Measurements from ENCODE around the gene SMIM5. TPM values are rescaled to one million over a fixed set of nuclear protein-coding genes. Genes with fewer than 3 reads are reported as not detected.
A peak's percentile ranks its signal among the peaks of the same experiment; 100 is the strongest.

SMIM5 gene
- total and polyA plus RNA-seq, 2 donors, result 3.6 to 4.0 TPM

GRCh38 chr17:75664099-75664549, 30.9 kb downstream of the SMIM5 start:
- WGBS, result 80% methylated on average over 3 of the region's 3 CpGs
- DNase-seq (ENCODE audit: extremely low spot score), result no peak
- Histone ChIP-seq H3K4me1 (ENCODE audit: insufficient read depth) (no peaks in the 10 kb centered on the region), H3K36me3 (ENCODE audit: insufficient read depth) (peaks cover 2% of the 10 kb centered on the region), H3K27ac (ENCODE audit: low read depth) (no peak overlapping the region), H3K4me3 (ENCODE audit: low read depth, low read length) (no peak overlapping the region)

- H3K4me3 ChIP-seq (ENCODE audit: low read depth, low read length), result no peak overlapping the region
- no peaks in the 10 kb centered on the region for H3K4me1 ChIP-seq (ENCODE audit: insufficient read depth)
- 88% methylated on average over 10 of the region's 10 CpGs for WGBS
- DNase-seq (ENCODE audit: extremely low spot score), result no peak
- H3K27ac ChIP-seq (ENCODE audit: low read depth), result no peak overlapping the region
- H3K36me3 ChIP-seq (ENCODE audit: insufficient read depth), result no peaks in the 10 kb centered on the region
Observed at GRCh38 chr17:75665981-75666380, 32.7 kb downstream of the SMIM5 start.

- H3K27ac ChIP-seq (ENCODE audit: low read depth), result peak within 1 kb of the TSS; percentile 88
- no peaks in the 10 kb centered on the region for H3K36me3 ChIP-seq (ENCODE audit: insufficient read depth)
- no peaks in the 10 kb centered on the region for H3K4me1 ChIP-seq (ENCODE audit: insufficient read depth)
- peak; percentile 98 for DNase-seq (ENCODE audit: extremely low spot score)
- H3K4me3 ChIP-seq (ENCODE audit: low read depth, low read length), result peak within 1 kb of the TSS; percentile 61
- WGBS, result under 1% methylated on average over 55 of the region's 55 CpGs
Observed at GRCh38 chr17:75666959-75667790, 33.9 kb downstream of the SMIM5 start, which contains the start of the genes RECQL5 and SAP30BP. RECQL5 (minus strand) TSS chr17:75667154; CDS start chr17:75666557, 597 bp downstream. SAP30BP (plus strand) TSS chr17:75667338; CDS start chr17:75667373, 35 bp downstream.

GRCh38 chr17:75667825-75668224, 34.6 kb downstream of the SMIM5 start:
- Histone ChIP-seq H3K4me3 (ENCODE audit: low read depth, low read length) (peak overlapping the region; percentile 61), H3K4me1 (ENCODE audit: insufficient read depth) (no peaks in the 10 kb centered on the region), H3K27ac (ENCODE audit: low read depth) (peak overlapping the region; percentile 33), H3K36me3 (ENCODE audit: insufficient read depth) (no peaks in the 10 kb centered on the region)
- 8% methylated on average over 4 of the region's 4 CpGs for WGBS
- no peak for DNase-seq (ENCODE audit: extremely low spot score)

- Histone ChIP-seq H3K36me3 (ENCODE audit: insufficient read depth) (no peaks in the 10 kb centered on the region), H3K4me3 (ENCODE audit: low read depth, low read length) (no peak overlapping the region), H3K27ac (ENCODE audit: low read depth) (no peak overlapping the region), H3K4me1 (ENCODE audit: insufficient read depth) (no peaks in the 10 kb centered on the region)
- DNase-seq (ENCODE audit: extremely low spot score), result no peak
- 73% methylated on average over 4 of the region's 4 CpGs for WGBS
Observed at GRCh38 chr17:75668489-75668888, 35.3 kb downstream of the SMIM5 start.

GRCh38 chr17:75670868-75671267, 37.6 kb downstream of the SMIM5 start:
- no peak for DNase-seq (ENCODE audit: extremely low spot score)
- no peak overlapping the region for H3K4me3 ChIP-seq (ENCODE audit: low read depth, low read length)
- no peaks in the 10 kb centered on the region for H3K36me3 ChIP-seq (ENCODE audit: insufficient read depth)
- H3K27ac ChIP-seq (ENCODE audit: low read depth), result no peak overlapping the region
- 82% methylated on average over 5 of the region's 5 CpGs for WGBS
- H3K4me1 ChIP-seq (ENCODE audit: insufficient read depth), result no peaks in the 10 kb centered on the region

- H3K4me1 ChIP-seq (ENCODE audit: insufficient read depth), result no peaks in the 10 kb centered on the region
- H3K36me3 ChIP-seq (ENCODE audit: insufficient read depth), result no peaks in the 10 kb centered on the region
- WGBS, result 95% methylated on average over 5 of the region's 5 CpGs
- H3K4me3 ChIP-seq (ENCODE audit: low read depth, low read length), result no peak overlapping the region
- no peak overlapping the region for H3K27ac ChIP-seq (ENCODE audit: low read depth)
- DNase-seq (ENCODE audit: extremely low spot score), result no peak
Observed at GRCh38 chr17:75672011-75672410, 38.8 kb downstream of the SMIM5 start.

GRCh38 chr17:75673487-75673886, 40.3 kb downstream of the SMIM5 start:
- WGBS, result 83% methylated on average over 4 of the region's 4 CpGs
- Histone ChIP-seq H3K36me3 (ENCODE audit: insufficient read depth) (no peaks in the 10 kb centered on the region), H3K4me3 (ENCODE audit: low read depth, low read length) (no peak overlapping the region), H3K4me1 (ENCODE audit: insufficient read depth) (no peaks in the 10 kb centered on the region), H3K27ac (ENCODE audit: low read depth) (no peak overlapping the region)
- DNase-seq (ENCODE audit: extremely low spot score), result no peak

- peaks cover 2% of the 10 kb centered on the region for H3K36me3 ChIP-seq (ENCODE audit: insufficient read depth)
- 77% methylated on average over 3 of the region's 3 CpGs for WGBS
- H3K4me1 ChIP-seq (ENCODE audit: insufficient read depth), result no peaks in the 10 kb centered on the region
- DNase-seq (ENCODE audit: extremely low spot score), result no peak
- H3K27ac ChIP-seq (ENCODE audit: low read depth), result no peak overlapping the region
- H3K4me3 ChIP-seq (ENCODE audit: low read depth, low read length), result no peak overlapping the region
Observed at GRCh38 chr17:75676461-75676860, 43.2 kb downstream of the SMIM5 start.

GRCh38 chr17:75679706-75680211, 46.5 kb downstream of the SMIM5 start:
- Histone ChIP-seq H3K4me1 (ENCODE audit: insufficient read depth) (no peaks in the 10 kb centered on the region), H3K36me3 (ENCODE audit: insufficient read depth) (peaks cover 2% of the 10 kb centered on the region), H3K27ac (ENCODE audit: low read depth) (no peak overlapping the region), H3K4me3 (ENCODE audit: low read depth, low read length) (no peak overlapping the region)
- 68% methylated on average over 11 of the region's 11 CpGs for WGBS
- DNase-seq (ENCODE audit: extremely low spot score), result no peak

GRCh38 chr17:75680431-75680830, 47.2 kb downstream of the SMIM5 start:
- WGBS, result 93% methylated on average over 10 of the region's 10 CpGs
- no peak overlapping the region for H3K4me3 ChIP-seq (ENCODE audit: low read depth, low read length)
- H3K36me3 ChIP-seq (ENCODE audit: insufficient read depth), result peaks cover 2% of the 10 kb centered on the region
- no peaks in the 10 kb centered on the region for H3K4me1 ChIP-seq (ENCODE audit: insufficient read depth)
- H3K27ac ChIP-seq (ENCODE audit: low read depth), result no peak overlapping the region
- no peak for DNase-seq (ENCODE audit: extremely low spot score)

GRCh38 chr17:75681289-75681688, 48.1 kb downstream of the SMIM5 start:
- 77% methylated on average over 3 of the region's 3 CpGs for WGBS
- DNase-seq (ENCODE audit: extremely low spot score), result no peak

GRCh38 chr17:75683583-75683982, 50.3 kb downstream of the SMIM5 start:
- no peak for DNase-seq (ENCODE audit: extremely low spot score)
- H3K36me3 ChIP-seq (ENCODE audit: insufficient read depth), result peaks cover 2% of the 10 kb centered on the region
- peak overlapping the region; percentile 54 for H3K27ac ChIP-seq (ENCODE audit: low read depth)
- 85% methylated on average over 4 of the region's 4 CpGs for WGBS
- no peaks in the 10 kb centered on the region for H3K4me1 ChIP-seq (ENCODE audit: insufficient read depth)
- H3K4me3 ChIP-seq (ENCODE audit: low read depth, low read length), result no peak overlapping the region

More at GRCh38 chr17:75681289-75681688, 48.1 kb downstream of the SMIM5 start:
- Histone ChIP-seq H3K4me3 (ENCODE audit: low read depth, low read length) (no peak overlapping the region), H3K4me1 (ENCODE audit: insufficient read depth) (no peaks in the 10 kb centered on the region), H3K27ac (ENCODE audit: low read depth) (no peak overlapping the region), H3K36me3 (ENCODE audit: insufficient read depth) (peaks cover 2% of the 10 kb centered on the region)

GRCh38 chr17:75684249-75684648, 51.0 kb downstream of the SMIM5 start:
- DNase-seq (ENCODE audit: extremely low spot score), result no peak
- H3K4me3 ChIP-seq (ENCODE audit: low read depth, low read length), result no peak overlapping the region
- no peaks in the 10 kb centered on the region for H3K4me1 ChIP-seq (ENCODE audit: insufficient read depth)
- peaks cover 2% of the 10 kb centered on the region for H3K36me3 ChIP-seq (ENCODE audit: insufficient read depth)
- 96% methylated on average over 5 of the region's 5 CpGs for WGBS
- H3K27ac ChIP-seq (ENCODE audit: low read depth), result peak overlapping the region; percentile 65

All from urinary bladder (tissue), 4 donors.